HG02642 (cell line): ENCODE results near the gene TRAF3IP3.

Source experiments
- ATAC-seq: cut with Tn5 transposase; IDR thresholded peaks from one replicate; pipeline ENCODE4 v1.9.1; 2021; ENCODE audit warnings: mild to moderate bottlenecking; ENCODE audit not compliant: unreplicated experiment, poor library complexity

The TRAF3IP3 gene

GRCh38 chr1:209822706-209823105 lies 66.9 kb downstream of the TRAF3IP3 start:
- ATAC-seq, result no peak

GRCh38 chr1:209823143-209824041 lies 67.5 kb downstream of the TRAF3IP3 start:
- ATAC-seq, result no peak

- no peak for ATAC-seq
These were observed 70.0 kb downstream of the TRAF3IP3 start for GRCh38 chr1:209825591-209826434.

- peak; percentile 94 for ATAC-seq
These were observed 71.8 kb downstream of the TRAF3IP3 start, which contains the start of gene UTP25 for GRCh38 chr1:209827384-209828262. Gene UTP25 (plus strand): TSS chr1:209827972. CDS start chr1:209828064, 92 bp downstream.

GRCh38 chr1:209829716-209830115 lies 73.9 kb downstream of the TRAF3IP3 start:
- ATAC-seq, result no peak

- ATAC-seq, result no peak
These were observed 74.9 kb downstream of the TRAF3IP3 start for GRCh38 chr1:209830722-209831121.

- no peak for ATAC-seq
These were observed 75.8 kb downstream of the TRAF3IP3 start for GRCh38 chr1:209831615-209832014.
